Kidney epithelial cell (primary cell): ENCODE measurements around the gene DDX52. TPM values are rescaled to one million over a fixed set of nuclear protein-coding genes. Genes with fewer than 3 reads are reported as not detected.

Experiments
- DNase-seq: peaks from one replicate; pipeline ENCODE4 v3.0.0-alpha.2; 2010; ENCODE audit warnings: low read depth
- H3K27me3 ChIP-seq: 2 replicates; pipeline ENCODE4 v1.6.0; 2011; ENCODE audit warnings: low read length; ENCODE audit not compliant: control insufficient read depth, insufficient read depth
- H3K36me3 ChIP-seq: 2 replicates; pipeline ENCODE4 v1.5.1; 2011; ENCODE audit warnings: low read length; ENCODE audit not compliant: control insufficient read depth, insufficient read depth
- H3K4me3 ChIP-seq: 2 replicates; pipeline ENCODE4 v1.5.1; 2011; ENCODE audit warnings: low read depth, mild to moderate bottlenecking, control low read depth, low read length
- total RNA-seq: library from RNA; depleted of rRNA; stranded (reverse); fragments of >200 nt; gene quantifications from 2 replicates; pipeline ENCODE4 v1.2.3, GENCODE V29; 2015
- TF ChIP-seq, protein P1 (sequence below): IDR thresholded peaks from 2 replicates; pipeline ENCODE4 v1.5.1; 2011; ENCODE audit warnings: mild to moderate bottlenecking, moderate library complexity, low read length, control low read depth, inconsistent platforms; ENCODE audit not compliant: insufficient read depth, poor library complexity, severe bottlenecking

The DDX52 gene
- total RNA-seq, 1 donor from 2014 or later: 35.6 TPM

DNA sequence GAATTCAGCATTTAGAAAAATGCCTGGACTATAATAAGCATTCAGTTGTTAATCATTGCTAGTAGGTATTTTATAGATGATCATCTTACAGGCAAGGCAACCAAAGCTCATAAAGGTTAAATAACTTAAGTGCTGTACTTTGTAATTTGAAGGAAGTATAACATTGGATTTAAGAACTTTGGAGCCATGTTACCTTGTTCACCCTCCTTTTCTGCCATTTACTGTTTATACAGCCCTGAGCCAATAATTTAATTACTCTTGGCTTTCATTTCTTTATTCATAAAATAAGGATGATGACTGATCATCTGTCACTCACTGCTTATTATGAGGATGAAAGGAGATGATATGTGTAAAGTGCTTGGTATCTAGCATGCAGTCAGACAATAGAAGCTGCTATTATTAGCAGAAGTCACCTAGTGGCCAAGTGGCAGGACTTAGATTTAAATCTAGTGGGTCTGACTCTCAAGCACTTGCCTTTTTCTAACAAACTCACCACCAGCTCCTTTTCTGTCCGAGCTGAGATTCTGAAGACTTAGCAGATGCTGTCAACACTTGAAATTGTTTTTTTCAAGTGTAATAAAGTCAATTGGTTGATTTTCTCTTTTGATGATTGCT lies 18.3 kb upstream of the DDX52 start:
- Histone ChIP-seq H3K27me3 (no peaks in the 10 kb centered on the region), H3K4me3 (no peak overlapping the region), H3K36me3 (no peaks in the 10 kb centered on the region)
- TF ChIP-seq, protein P1, sequence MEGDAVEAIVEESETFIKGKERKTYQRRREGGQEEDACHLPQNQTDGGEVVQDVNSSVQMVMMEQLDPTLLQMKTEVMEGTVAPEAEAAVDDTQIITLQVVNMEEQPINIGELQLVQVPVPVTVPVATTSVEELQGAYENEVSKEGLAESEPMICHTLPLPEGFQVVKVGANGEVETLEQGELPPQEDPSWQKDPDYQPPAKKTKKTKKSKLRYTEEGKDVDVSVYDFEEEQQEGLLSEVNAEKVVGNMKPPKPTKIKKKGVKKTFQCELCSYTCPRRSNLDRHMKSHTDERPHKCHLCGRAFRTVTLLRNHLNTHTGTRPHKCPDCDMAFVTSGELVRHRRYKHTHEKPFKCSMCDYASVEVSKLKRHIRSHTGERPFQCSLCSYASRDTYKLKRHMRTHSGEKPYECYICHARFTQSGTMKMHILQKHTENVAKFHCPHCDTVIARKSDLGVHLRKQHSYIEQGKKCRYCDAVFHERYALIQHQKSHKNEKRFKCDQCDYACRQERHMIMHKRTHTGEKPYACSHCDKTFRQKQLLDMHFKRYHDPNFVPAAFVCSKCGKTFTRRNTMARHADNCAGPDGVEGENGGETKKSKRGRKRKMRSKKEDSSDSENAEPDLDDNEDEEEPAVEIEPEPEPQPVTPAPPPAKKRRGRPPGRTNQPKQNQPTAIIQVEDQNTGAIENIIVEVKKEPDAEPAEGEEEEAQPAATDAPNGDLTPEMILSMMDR: no peak
- no peak for DNase-seq

DNA sequence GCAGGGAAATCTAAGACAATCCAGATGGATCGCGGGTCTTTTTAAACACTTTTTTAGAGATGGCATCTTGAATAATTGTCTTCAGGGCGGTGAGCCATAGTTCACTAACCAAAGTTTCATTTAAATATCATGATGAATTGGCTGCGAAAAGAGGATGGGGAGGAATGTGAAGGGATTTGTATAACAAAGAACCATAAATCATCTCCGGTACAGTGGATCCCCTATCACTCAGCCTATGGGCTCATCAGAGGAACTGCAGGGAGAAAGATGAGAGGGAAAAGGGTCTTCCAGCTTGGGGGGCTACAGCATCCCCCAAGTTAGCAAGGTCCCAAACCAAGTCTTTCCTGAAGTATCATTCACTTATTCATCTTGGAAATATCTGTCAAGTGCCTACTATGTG lies 16.7 kb upstream of the DDX52 start:
- H3K4me3 ChIP-seq: no peak overlapping the region
- DNase-seq: no peak
- TF ChIP-seq, protein P1: no peak
- H3K36me3 ChIP-seq: no peaks in the 10 kb centered on the region
- no peaks in the 10 kb centered on the region for H3K27me3 ChIP-seq

DNA sequence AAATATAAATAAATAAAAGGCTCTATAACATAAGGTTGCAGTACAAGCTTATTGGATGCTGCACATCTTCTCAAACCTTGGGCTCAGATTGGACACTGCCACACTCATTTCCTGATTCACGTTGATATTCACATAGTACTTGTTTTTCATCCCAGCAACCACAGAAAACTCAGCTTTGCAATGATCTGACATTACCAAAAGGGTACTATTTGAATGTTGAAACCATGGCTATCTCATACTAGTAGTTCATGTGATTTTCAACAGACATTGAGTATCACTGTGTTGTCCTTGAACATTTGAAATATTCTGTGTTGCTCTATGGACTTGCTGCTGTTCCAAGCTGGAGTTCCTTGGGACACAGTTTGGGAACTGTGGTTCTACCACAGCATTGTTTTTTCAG lies 14.0 kb upstream of the DDX52 start:
- no peak for DNase-seq
- Histone ChIP-seq H3K27me3 (no peaks in the 10 kb centered on the region), H3K4me3 (no peak overlapping the region), H3K36me3 (no peaks in the 10 kb centered on the region)
- TF ChIP-seq, protein P1: no peak

DNA sequence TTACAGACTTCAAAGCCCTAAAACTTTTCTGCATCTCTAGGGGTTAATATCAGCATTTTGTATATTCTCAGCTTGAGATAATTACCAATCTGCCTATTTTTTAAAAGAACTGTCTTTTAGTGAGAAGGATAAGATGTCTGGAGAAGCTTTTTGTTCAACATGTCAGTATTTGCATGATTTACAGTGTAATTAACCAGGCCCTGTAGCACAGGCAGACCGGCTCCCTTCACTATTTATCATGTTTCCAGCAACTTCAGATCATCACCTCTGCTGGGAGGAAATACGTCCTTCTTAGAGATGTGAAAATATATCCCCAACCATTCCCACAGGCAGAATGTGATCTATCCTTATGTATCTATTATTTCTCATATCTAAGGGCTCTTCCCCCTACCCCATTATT lies 8.6 kb upstream of the DDX52 start:
- H3K36me3 ChIP-seq: no peaks in the 10 kb centered on the region
- no peak for DNase-seq
- H3K4me3 ChIP-seq: no peak overlapping the region
- H3K27me3 ChIP-seq: no peaks in the 10 kb centered on the region
- TF ChIP-seq, protein P1: no peak

DNA sequence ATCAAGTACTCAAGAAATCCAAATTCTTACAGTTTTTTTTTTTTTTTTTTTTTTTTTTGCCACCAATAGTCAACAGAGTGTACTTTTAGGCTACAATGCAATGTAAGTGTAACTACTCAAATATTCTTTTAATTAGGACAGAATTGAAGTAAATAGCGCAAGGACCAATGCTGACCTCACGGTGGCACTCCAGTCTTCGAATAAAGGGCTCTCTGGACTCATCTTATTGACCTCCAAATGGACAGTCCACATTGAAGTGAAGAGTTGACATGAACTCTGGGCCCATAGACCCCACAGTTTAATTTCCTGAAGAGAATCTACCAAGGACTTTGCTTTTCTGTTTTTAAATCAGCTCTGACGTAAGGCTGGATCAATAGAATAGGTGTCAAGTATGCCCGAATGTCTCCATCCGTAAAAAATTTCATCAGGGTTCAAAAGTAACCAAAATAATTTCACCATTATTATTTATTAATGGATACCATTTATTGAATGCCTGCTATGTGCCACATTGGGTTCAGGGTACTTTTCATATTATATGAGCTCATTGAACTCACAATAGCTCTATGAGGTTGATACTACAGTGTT lies 7.3 kb upstream of the DDX52 start:
- no peak for DNase-seq
- no peaks in the 10 kb centered on the region for H3K27me3 ChIP-seq
- no peak overlapping the region for H3K4me3 ChIP-seq
- TF ChIP-seq, protein P1: peak; percentile 54
- H3K36me3 ChIP-seq: no peaks in the 10 kb centered on the region

DNA sequence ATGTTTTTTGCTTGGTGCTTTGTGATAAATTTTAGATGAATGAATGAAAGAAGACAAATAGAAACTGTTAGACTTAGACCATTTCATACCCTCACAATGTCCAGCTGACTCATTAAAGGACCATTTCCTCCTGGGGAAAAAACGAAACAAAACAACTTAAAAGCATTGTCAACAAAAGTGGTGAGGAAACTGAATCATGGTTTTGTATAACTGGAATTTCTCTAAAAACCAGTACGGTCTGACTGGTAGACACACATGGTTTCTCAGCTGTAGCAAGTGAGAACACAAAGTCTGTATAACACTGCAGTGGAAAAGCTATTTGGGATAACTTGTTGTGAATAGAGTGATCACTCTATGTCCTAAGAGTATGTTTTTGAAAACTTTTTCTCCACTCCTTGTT lies 5.3 kb upstream of the DDX52 start:
- TF ChIP-seq, protein P1: no peak
- Histone ChIP-seq H3K36me3 (no peaks in the 10 kb centered on the region), H3K4me3 (no peak overlapping the region), H3K27me3 (no peaks in the 10 kb centered on the region)
- DNase-seq: peak; percentile 76
